Heart left ventricle (tissue), 16 donors: Measurements from ENCODE around the gene PITPNM1. TPM values are rescaled to one million over a fixed set of nuclear protein-coding genes. Genes with fewer than 3 reads are reported as not detected.
"Not testable (repeated sequence)": the region's sequence is repeated elsewhere in the genome, so short reads cannot be mapped to it uniquely, and the experiment has no call there.

Experiments used
- ATAC-seq, 4 donors: fragments of 200-7000 bp; cut with Tn5 transposase; one replicate each; pipeline ENCODE4 v1.9.1; 2020 to 2022; ENCODE audit warnings: moderate library complexity in 4 of 4, mild to moderate bottlenecking in 3 of 4, moderate number of reproducible peaks in 1 of 4
- DNase-seq, 5 donors: peaks; one replicate each; pipeline ENCODE4 v3.0.0-alpha.2; 2020
- H3K27ac ChIP-seq, 12 donors: fragments of 200-600 bp; sonication (generic) in 4 of 12; one replicate each; pipeline versions ENCODE4 v1.5.0 to v1.8.0; 2016 to 2022; ENCODE audit warnings: mild to moderate bottlenecking in 2 of 12
- H3K27me3 ChIP-seq, 9 donors: fragments of 200-600 bp; sonication (generic) in 2 of 9; one replicate each; pipeline versions ENCODE4 v1.5.1 to v1.8.0; 2016 to 2022; ENCODE audit warnings: mild to moderate bottlenecking in 3 of 9
- H3K36me3 ChIP-seq, 9 donors: fragments of 200-600 bp; sonication (generic) in 2 of 9; one replicate each; pipeline versions ENCODE4 v1.5.0 to v1.8.0; 2018 to 2022; ENCODE audit warnings: mild to moderate bottlenecking in 2 of 9
- H3K4me1 ChIP-seq, 12 donors: fragments of 200-600 bp; sonication (generic) in 4 of 12; one replicate each; pipeline versions ENCODE4 v1.5.0 to v1.8.0; 2016 to 2022; ENCODE audit warnings: mild to moderate bottlenecking in 3 of 12
- H3K4me3 ChIP-seq, 12 donors: fragments of 200-600 bp; sonication (generic) in 4 of 12; one replicate each; pipeline versions ENCODE4 v1.5.0 to v1.8.0; 2017 to 2022; ENCODE audit warnings: mild to moderate bottlenecking in 9 of 12, moderate library complexity in 4 of 12
- H3K9me3 ChIP-seq, 12 donors: fragments of 200-600 bp; sonication (generic) in 4 of 12; one replicate each; pipeline versions ENCODE4 v1.5.0 to v1.8.0; 2016 to 2022; ENCODE audit warnings: mild to moderate bottlenecking in 1 of 12
- CTCF ChIP-seq, 12 donors: fragments of 200-600 bp; sonication (generic) in 4 of 12; IDR thresholded peaks; one replicate each; pipeline versions ENCODE4 v1.5.0 to v1.8.0; 2018 to 2022; ENCODE audit warnings: antibody characterized with exemption in 12 of 12, mild to moderate bottlenecking in 5 of 12
- POLR2A ChIP-seq, 2 donors: fragments of 450-650 bp; IDR thresholded peaks; one replicate each; pipeline ENCODE4 v1.6.1; 2017; ENCODE audit warnings: antibody characterized with exemption in 2 of 2, mild to moderate bottlenecking in 2 of 2, moderate library complexity in 2 of 2
- WGBS, 4 donors: extraction: QIAGEN DNeasy Blood & Tissue Kit in 2 of 4; methylation state at CpG; one replicate each; pipeline versions ENCODE4 v1.1.5 to v1.1.7; 2013 to 2018; 5-methylcytosine and 5-hydroxymethylcytosine counted together
- intact Hi-C, 10 donors: fragments of 100-400 bp; cut with DNase I; formaldehyde crosslinking; loops; one replicate each; pipeline versions ENCODE4 v1.11.1 to v1.14.2; 2022
- long read RNA-seq, 3 donors: library from polyadenylated mRNA; unstranded; transcript quantifications; one replicate each; pipeline ENCODE4 v2.0.0, GENCODE V29; 2020 to 2021
- polyA plus RNA-seq, 2 donors: library from polyadenylated mRNA; stranded (reverse); fragments of 200-250 nt; gene quantifications; one replicate each; pipeline ENCODE4 v1.2.3, GENCODE V29; 2013
- total RNA-seq, 9 donors: library from RNA; depleted of rRNA in 2 of 9; stranded (reverse); fragments of >200 nt in 2 of 9; fragmentation: NEBNext Ultra II Directional in 3 of 9; extraction: Animal tissue kit (Norgen Biotek cat#: 25700) in 3 of 9; gene quantifications; one replicate each; pipeline versions ENCODE4 v1.1.0 to v1.2.4, GENCODE V29; 2016 to 2023
- donor health status: ischemic (EF 13 %, LVEDD 7.1; RV severe dilation, severe dysfunction).
- donor health status: healthy with polysubstance abuse.
- donor health status: DM: no; HTN: yes; CAD: no.
- donor health status: DM: no; HTN: no; CAD: no.
- donor health status: ischemic (EF 25% LVEDD 6.9; RV normal size, moderate dysfunction).
- donor health status: ischemic (EF 25% LVEDD 5.7; RV mildly dilated, moderate dysfunction).
- donor health status: healthy.
- donor health status: DM: yes; HTN: yes; CAD: no.
- donor health status: ischemic (EF 35%, LVEDD 5.7; RV mildly dilated, moderate dysfunction).
- donor health status: nonischemic (EF 11% LVEDD 7.7; RV severe dilation, severe dysfunction).
- donor health status: DM: yes; HTN: yes; CAD: no.
- donor health status: PGD.
- donor health status: ischemic (EF 29% LVEDD 5.4; RV normal size, mild dysfunction).
- donor health status: nonischemic (EF 23%, LVEDD 6.1; RV moderate dilation, normal function).

Gene PITPNM1
- total RNA-seq (10 to 100 TPM; 24.9 to 69.1 (median 34.3) TPM), polyA plus RNA-seq (10 to 100 TPM; 24.2 to 59.9 TPM)
- long read RNA-seq, donor 1, full-length matches to known transcripts: 4 of 62 reads
- long read RNA-seq, donor 1, partial matches to known transcripts: 50 of 62 reads
- long read RNA-seq, donor 1, other reads (novel, unspliced or antisense): 8 of 62 reads
- long read RNA-seq, donor 2, partial matches to known transcripts: 267 of 310 reads
- long read RNA-seq, donor 2, other reads (novel, unspliced or antisense): 42 of 310 reads
- long read RNA-seq, donor 3, full-length matches to known transcripts: 3 of 97 reads
- long read RNA-seq, donor 3, partial matches to known transcripts: 79 of 97 reads
- long read RNA-seq, donor 3, other reads (novel, unspliced or antisense): 15 of 97 reads

GRCh38 chr11:67504950-67505581 lies at the start of gene PITPNM1:
TSS of gene PITPNM1 (minus strand) at chr11:67505363. CDS start at chr11:67504180, 1,183 bp downstream.
- intact Hi-C loops: loop anchor here in 9 of 10 donors (1.0 to 5.0 kb wide), 13 partner anchors 22 to 152 kb away; partner anchors contain the start of genes RAD9A (in 3 of the 9), TMEM134 (in 3 of the 9), RPS6KB2 (in 2 of the 9) and AIP (in 1 of the 9)
- peaks cover 0 to 34% (median 18%) of the 10 kb centered on the region in 9 donors for H3K36me3 ChIP-seq
- H3K27ac ChIP-seq: peak within 1 kb of the TSS; percentile 75 to 100 (median 98)
- H3K9me3 ChIP-seq: no peaks in the 10 kb centered on the region
- no peak for TF ChIP-seq CTCF (IDR thresholded peaks at IDR 0.05)
- TF ChIP-seq POLR2A (IDR thresholded peaks at IDR 0.05): peak in 1 of 2 donors; percentile 81
- ATAC-seq: peak; percentile 15 to 62 (median 52)
- no peaks in the 10 kb centered on the region for H3K27me3 ChIP-seq
- peaks cover 10 to 56% (median 37%) of the 10 kb centered on the region in 12 donors for H3K4me1 ChIP-seq
- DNase-seq: peak; percentile 87 to 94 (median 88)
- peak within 1 kb of the TSS; percentile 53 to 89 (median 78) for H3K4me3 ChIP-seq
- WGBS, 4 donors: 0 to 1% (median 1%) methylated on average over 22 to 58 of the region's 58 CpGs

DNA sequence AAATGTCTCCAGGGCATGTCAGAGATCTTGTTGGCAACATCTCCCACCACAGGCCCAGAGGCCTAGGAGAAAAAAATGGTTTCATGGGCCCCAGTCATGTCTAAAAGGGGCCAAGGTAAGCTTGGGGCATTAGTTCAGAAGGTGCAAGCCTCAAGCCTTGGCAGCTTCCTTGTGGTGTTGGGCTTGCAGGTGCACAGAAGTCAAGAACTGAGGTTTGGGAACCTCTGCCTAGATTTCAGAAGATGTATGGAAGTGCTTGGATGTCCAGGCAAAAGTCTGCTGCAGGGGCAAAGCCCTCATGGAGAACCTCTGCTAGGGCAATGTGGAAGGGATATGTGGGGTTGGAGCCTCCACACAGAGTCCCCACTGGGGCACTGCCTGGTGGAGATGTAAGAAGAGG lies 46.5 kb upstream of the PITPNM1 start:
- H3K4me3 ChIP-seq, H3K27ac ChIP-seq, H3K36me3 ChIP-seq, ATAC-seq, DNase-seq, H3K4me1 ChIP-seq, intact Hi-C loops, H3K27me3 ChIP-seq, H3K9me3 ChIP-seq: not testable (repeated sequence)

- no peak overlapping the region for H3K27ac ChIP-seq
- ATAC-seq (no peak), DNase-seq (no peak)
- H3K4me1 ChIP-seq: no peaks in the 10 kb centered on the region
- intact Hi-C loops: no loop called here
- no peaks in the 10 kb centered on the region for H3K36me3 ChIP-seq
- TF ChIP-seq POLR2A (IDR thresholded peaks at IDR 0.05): no peak
- H3K4me3 ChIP-seq: no peak overlapping the region
- H3K9me3 ChIP-seq: no peaks in the 10 kb centered on the region
- H3K27me3 ChIP-seq: no peaks in the 10 kb centered on the region
Observed at GRCh38 chr11:67551127-67551526, 46.0 kb upstream of the PITPNM1 start.

DNA sequence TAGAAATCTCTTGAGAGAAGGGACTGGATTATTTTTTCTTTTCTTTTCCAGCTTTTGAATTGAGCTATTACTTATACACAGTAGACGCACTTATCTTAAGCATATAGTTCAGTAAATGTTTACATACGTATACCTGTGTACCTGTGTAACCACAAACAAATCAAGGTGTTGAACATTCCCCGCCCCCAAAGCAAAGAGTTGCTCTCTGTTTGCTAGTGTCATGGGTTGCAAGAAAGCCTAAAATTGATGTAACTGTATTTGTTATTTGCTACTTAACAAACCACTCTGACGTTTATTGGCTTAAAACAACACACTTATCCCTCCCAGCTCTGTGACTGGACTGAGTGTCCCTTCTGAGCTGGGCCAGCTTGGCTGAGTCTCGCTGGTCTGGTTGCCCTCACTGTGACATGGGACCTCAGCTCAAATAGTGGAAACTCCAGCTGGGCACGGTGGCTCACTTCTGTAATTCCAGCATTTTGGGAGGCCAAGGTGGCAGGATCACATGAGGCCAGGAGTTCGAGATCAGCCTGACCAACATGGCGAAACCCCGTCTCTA lies 43.5 kb upstream of the PITPNM1 start:
- Histone ChIP-seq H3K27me3 (no peaks in the 10 kb centered on the region), H3K36me3 (no peaks in the 10 kb centered on the region), H3K27ac (no peak overlapping the region), H3K4me1 (peaks cover 0 to 15% (median 10%) of the 10 kb centered on the region in 12 donors), H3K9me3 (no peaks in the 10 kb centered on the region), H3K4me3 (no peak overlapping the region)
- intact Hi-C loops: no loop called here
- ATAC-seq: no peak
- TF ChIP-seq POLR2A (IDR thresholded peaks at IDR 0.05) (no peak), CTCF (IDR thresholded peaks at IDR 0.05) (no peak)
- no peak for DNase-seq
- 87 to 91% (median 90%) methylated on average over 9 of the region's 9 CpGs for WGBS, 4 donors

GRCh38 chr11:67548112-67548511 lies 42.9 kb upstream of the PITPNM1 start:
- H3K36me3 ChIP-seq, H3K9me3 ChIP-seq, H3K27me3 ChIP-seq, H3K27ac ChIP-seq, H3K4me3 ChIP-seq, intact Hi-C loops, ATAC-seq, DNase-seq: not testable (repeated sequence)
- peaks cover 0 to 15% (median 10%) of the 10 kb centered on the region in 12 donors for H3K4me1 ChIP-seq
- 86 to 93% (median 91%) methylated on average over 4 of the region's 4 CpGs for WGBS, 4 donors
